ENCODE measurements around the gene LINC00237. TPM values are rescaled to one million over a fixed set of nuclear protein-coding genes. Genes with fewer than 3 reads are reported as not detected.

Gene LINC00237
- total RNA-seq, 4 donors from 2014 or later = 0.83 TPM; not detected in 3

DNA sequence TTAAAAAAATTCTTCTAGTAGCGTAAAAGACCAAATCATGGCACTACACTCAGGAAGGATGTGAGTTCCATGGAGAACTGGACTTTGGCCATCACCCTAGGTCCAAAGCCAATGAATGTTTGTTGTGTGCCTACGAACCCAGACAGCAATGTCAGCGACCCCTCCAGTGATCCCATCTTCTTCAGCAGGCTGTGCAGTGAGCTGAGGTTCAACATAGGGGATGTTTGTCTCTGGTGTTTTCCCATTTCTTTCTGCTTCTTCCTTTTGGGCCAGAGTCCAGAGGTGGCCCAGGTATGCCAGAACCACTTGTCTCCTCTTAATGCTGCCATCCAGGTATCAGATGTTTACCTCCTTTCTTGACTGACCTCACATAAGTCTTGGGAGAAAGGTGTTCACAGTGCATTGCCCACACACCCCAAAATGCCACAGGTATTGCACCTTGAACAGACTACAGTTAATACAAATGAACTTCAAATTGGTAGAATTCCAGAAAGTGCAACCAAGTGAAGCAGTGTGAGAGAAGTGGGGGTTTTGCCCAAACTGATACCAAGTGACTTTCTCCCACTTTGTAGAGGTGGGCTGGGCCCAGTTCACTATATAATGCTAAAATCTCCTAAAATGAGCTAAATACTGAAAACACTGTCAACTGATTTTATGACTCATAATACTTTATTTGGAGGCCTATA, 33.9 kb upstream of the LINC00237 start:
- no peak overlapping the region for H3K27ac ChIP-seq
- no peaks in the 10 kb centered on the region for H3K9me3 ChIP-seq
- no peak overlapping the region for H3K4me3 ChIP-seq
- H3K36me3 ChIP-seq = peaks cover 18% of the 10 kb centered on the region
- 60% methylated on average over 3 of the region's 3 CpGs for WGBS
- no peak for TF ChIP-seq POLR2AphosphoS5 (IDR thresholded peaks at IDR 0.05)
- TF ChIP-seq POLR2A (IDR thresholded peaks at IDR 0.05) = no peak
- TF ChIP-seq, protein P1, sequence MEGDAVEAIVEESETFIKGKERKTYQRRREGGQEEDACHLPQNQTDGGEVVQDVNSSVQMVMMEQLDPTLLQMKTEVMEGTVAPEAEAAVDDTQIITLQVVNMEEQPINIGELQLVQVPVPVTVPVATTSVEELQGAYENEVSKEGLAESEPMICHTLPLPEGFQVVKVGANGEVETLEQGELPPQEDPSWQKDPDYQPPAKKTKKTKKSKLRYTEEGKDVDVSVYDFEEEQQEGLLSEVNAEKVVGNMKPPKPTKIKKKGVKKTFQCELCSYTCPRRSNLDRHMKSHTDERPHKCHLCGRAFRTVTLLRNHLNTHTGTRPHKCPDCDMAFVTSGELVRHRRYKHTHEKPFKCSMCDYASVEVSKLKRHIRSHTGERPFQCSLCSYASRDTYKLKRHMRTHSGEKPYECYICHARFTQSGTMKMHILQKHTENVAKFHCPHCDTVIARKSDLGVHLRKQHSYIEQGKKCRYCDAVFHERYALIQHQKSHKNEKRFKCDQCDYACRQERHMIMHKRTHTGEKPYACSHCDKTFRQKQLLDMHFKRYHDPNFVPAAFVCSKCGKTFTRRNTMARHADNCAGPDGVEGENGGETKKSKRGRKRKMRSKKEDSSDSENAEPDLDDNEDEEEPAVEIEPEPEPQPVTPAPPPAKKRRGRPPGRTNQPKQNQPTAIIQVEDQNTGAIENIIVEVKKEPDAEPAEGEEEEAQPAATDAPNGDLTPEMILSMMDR (IDR thresholded peaks at IDR 0.05) = no peak
- no peak for TF ChIP-seq EP300 (IDR thresholded peaks at IDR 0.05)
- H3K4me1 ChIP-seq = no peaks in the 10 kb centered on the region
- H3K27me3 ChIP-seq = no peaks in the 10 kb centered on the region
- no peak for DNase-seq (ENCODE audit: low spot score in 2 of 2)

- Histone ChIP-seq H3K9me3 (no peaks in the 10 kb centered on the region), H3K4me3 (no peak overlapping the region), H3K27ac (no peak overlapping the region), H3K4me1 (no peaks in the 10 kb centered on the region), H3K36me3 (peaks cover 25% of the 10 kb centered on the region), H3K27me3 (no peaks in the 10 kb centered on the region)
- WGBS = 100% methylated on average over 1 of the region's 1 CpG
- TF ChIP-seq POLR2A (IDR thresholded peaks at IDR 0.05) (no peak), POLR2AphosphoS5 (IDR thresholded peaks at IDR 0.05) (no peak), EP300 (IDR thresholded peaks at IDR 0.05) (no peak)
- TF ChIP-seq, protein P1 (IDR thresholded peaks at IDR 0.05) = no peak
- no peak for DNase-seq (ENCODE audit: low spot score in 2 of 2)
Measured at GRCh38 chr20:21137078-21137477, 30.9 kb upstream of the LINC00237 start.

- WGBS = 92% methylated on average over 8 of the region's 8 CpGs
- Histone ChIP-seq H3K9me3 (no peaks in the 10 kb centered on the region), H3K27me3 (no peaks in the 10 kb centered on the region), H3K36me3 (peaks cover 22% of the 10 kb centered on the region), H3K4me1 (no peaks in the 10 kb centered on the region), H3K27ac (no peak overlapping the region), H3K4me3 (no peak overlapping the region)
- no peak for DNase-seq (ENCODE audit: low spot score in 2 of 2)
- TF ChIP-seq EP300 (IDR thresholded peaks at IDR 0.05) = no peak
- TF ChIP-seq, protein P1 (IDR thresholded peaks at IDR 0.05) = no peak
- TF ChIP-seq POLR2AphosphoS5 (IDR thresholded peaks at IDR 0.05) = no peak
- TF ChIP-seq POLR2A (IDR thresholded peaks at IDR 0.05) = no peak
Measured at GRCh38 chr20:21136015-21136732, 30.0 kb upstream of the LINC00237 start.

- Histone ChIP-seq H3K9me3 (no peaks in the 10 kb centered on the region), H3K27me3 (no peaks in the 10 kb centered on the region), H3K36me3 (peaks cover 22% of the 10 kb centered on the region), H3K27ac (no peak overlapping the region), H3K4me1 (no peaks in the 10 kb centered on the region), H3K4me3 (no peak overlapping the region)
- no peak for DNase-seq (ENCODE audit: low spot score in 2 of 2)
- TF ChIP-seq POLR2A (IDR thresholded peaks at IDR 0.05) (no peak), POLR2AphosphoS5 (IDR thresholded peaks at IDR 0.05) (no peak), EP300 (IDR thresholded peaks at IDR 0.05) (no peak)
- TF ChIP-seq, protein P1 (IDR thresholded peaks at IDR 0.05) = no peak
- WGBS = 94% methylated on average over 10 of the region's 10 CpGs
Measured at GRCh38 chr20:21134883-21135493, 28.8 kb upstream of the LINC00237 start.
